Measurements from ENCODE around the gene SRP68.
A peak's percentile ranks its signal among the peaks of the same experiment; 100 is the strongest.

Gene SRP68

GRCh38 chr17:75996665-75997590 is 75.4 kb downstream of the SRP68 start:
- peak; percentile 70 for DNase-seq

GRCh38 chr17:75995385-75995925 is 76.9 kb downstream of the SRP68 start:
- no peak for DNase-seq

- DNase-seq: no peak
Measured at GRCh38 chr17:75994802-75995370, 77.4 kb downstream of the SRP68 start.

GRCh38 chr17:75991396-75991795 is 80.9 kb downstream of the SRP68 start:
- no peak for DNase-seq

All from fibroblast of skin of back (primary cell).